ENCODE measurements around the gene PAQR7. TPM values are rescaled to one million over a fixed set of nuclear protein-coding genes. Genes with fewer than 3 reads are reported as not detected.

Gene PAQR7
- total RNA-seq, 3 donors from 2014 or later (not counting 1 experiment from before 2014, with no cell fraction given), result 2.9 to 3.6 (median 3.0) TPM

- H3K36me3 ChIP-seq (ENCODE audit: control insufficient read depth, insufficient read depth, low read length), result no peaks in the 10 kb centered on the region
- H3K27ac ChIP-seq (ENCODE audit: low read length), result no peak overlapping the region
- H3K9me3 Mint-ChIP-seq, result no peaks in the 10 kb centered on the region
- H3K27me3 ChIP-seq (ENCODE audit: control insufficient read depth, insufficient read depth, low read length), result no peaks in the 10 kb centered on the region
- H3K4me3 ChIP-seq (ENCODE audit: low read length), result no peak overlapping the region
- 59% methylated on average over 4 of the region's 5 CpGs for WGBS (ENCODE audit: insufficient coverage)
- no peaks in the 10 kb centered on the region for H3K9me3 ChIP-seq (ENCODE audit: control insufficient read depth, insufficient read depth, low read length)
- DNase-seq, result no peak
- intact Hi-C loops (cut with micrococcal nuclease), result no loop called here
- H3K27me3 Mint-ChIP-seq (ENCODE audit: low read depth in 2 of 2), result no peaks in the 10 kb centered on the region
- TF ChIP-seq, protein P1, sequence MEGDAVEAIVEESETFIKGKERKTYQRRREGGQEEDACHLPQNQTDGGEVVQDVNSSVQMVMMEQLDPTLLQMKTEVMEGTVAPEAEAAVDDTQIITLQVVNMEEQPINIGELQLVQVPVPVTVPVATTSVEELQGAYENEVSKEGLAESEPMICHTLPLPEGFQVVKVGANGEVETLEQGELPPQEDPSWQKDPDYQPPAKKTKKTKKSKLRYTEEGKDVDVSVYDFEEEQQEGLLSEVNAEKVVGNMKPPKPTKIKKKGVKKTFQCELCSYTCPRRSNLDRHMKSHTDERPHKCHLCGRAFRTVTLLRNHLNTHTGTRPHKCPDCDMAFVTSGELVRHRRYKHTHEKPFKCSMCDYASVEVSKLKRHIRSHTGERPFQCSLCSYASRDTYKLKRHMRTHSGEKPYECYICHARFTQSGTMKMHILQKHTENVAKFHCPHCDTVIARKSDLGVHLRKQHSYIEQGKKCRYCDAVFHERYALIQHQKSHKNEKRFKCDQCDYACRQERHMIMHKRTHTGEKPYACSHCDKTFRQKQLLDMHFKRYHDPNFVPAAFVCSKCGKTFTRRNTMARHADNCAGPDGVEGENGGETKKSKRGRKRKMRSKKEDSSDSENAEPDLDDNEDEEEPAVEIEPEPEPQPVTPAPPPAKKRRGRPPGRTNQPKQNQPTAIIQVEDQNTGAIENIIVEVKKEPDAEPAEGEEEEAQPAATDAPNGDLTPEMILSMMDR (IDR thresholded peaks at IDR 0.05), result no peak
- H3K27ac Mint-ChIP-seq, result no peak overlapping the region
- peaks cover 0 to 10% of the 10 kb centered on the region in 2 donors for H3K4me1 Mint-ChIP-seq
- no peak for ATAC-seq
- no peaks in the 10 kb centered on the region for H3K36me3 Mint-ChIP-seq
- H3K4me3 Mint-ChIP-seq, result no peak overlapping the region
- peaks cover 17% of the 10 kb centered on the region for H3K4me1 ChIP-seq (ENCODE audit: control insufficient read depth, insufficient read depth, low read length)
Measured at GRCh38 chr1:25871086-25871703, 4.3 kb downstream of the PAQR7 start.

DNA sequence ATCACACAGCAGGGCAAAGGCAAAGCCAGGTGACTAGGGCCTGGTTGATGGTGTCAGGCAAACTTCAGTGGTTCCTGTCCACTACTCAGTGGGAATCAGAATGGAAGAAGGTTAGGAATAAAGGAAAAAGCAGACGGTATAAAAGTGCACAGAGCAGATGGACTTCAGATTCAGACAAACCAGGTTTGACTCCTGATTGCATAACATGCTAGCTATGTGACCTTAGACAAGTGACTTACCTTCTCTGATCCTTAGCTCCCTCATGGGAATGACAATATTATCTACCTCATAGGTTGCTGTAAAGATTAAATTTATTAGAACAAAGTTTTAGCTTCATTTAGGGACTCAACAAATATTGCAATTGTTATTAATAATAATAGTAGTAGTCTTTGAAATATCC lies 4.9 kb downstream of the PAQR7 start:
- Mint-ChIP-seq H3K4me1 (peaks cover 0 to 6% of the 10 kb centered on the region in 2 donors), H3K27me3 (ENCODE audit: low read depth in 2 of 2) (no peaks in the 10 kb centered on the region), H3K36me3 (no peaks in the 10 kb centered on the region), H3K4me3 (no peak overlapping the region), H3K9me3 (no peaks in the 10 kb centered on the region), H3K27ac (no peak overlapping the region)
- intact Hi-C loops (cut with micrococcal nuclease), result no loop called here
- H3K36me3 ChIP-seq (ENCODE audit: control insufficient read depth, insufficient read depth, low read length), result no peaks in the 10 kb centered on the region
- ATAC-seq (no peak), DNase-seq (no peak)
- H3K9me3 ChIP-seq (ENCODE audit: control insufficient read depth, insufficient read depth, low read length), result no peaks in the 10 kb centered on the region
- WGBS (ENCODE audit: insufficient coverage), result 92% methylated on average over 1 of the region's 1 CpG
- TF ChIP-seq, protein P1 (IDR thresholded peaks at IDR 0.05), result no peak
- H3K4me1 ChIP-seq (ENCODE audit: control insufficient read depth, insufficient read depth, low read length), result peaks cover 11% of the 10 kb centered on the region
- H3K27ac ChIP-seq (ENCODE audit: low read length), result no peak overlapping the region
- no peaks in the 10 kb centered on the region for H3K27me3 ChIP-seq (ENCODE audit: control insufficient read depth, insufficient read depth, low read length)
- no peak overlapping the region for H3K4me3 ChIP-seq (ENCODE audit: low read length)

DNA sequence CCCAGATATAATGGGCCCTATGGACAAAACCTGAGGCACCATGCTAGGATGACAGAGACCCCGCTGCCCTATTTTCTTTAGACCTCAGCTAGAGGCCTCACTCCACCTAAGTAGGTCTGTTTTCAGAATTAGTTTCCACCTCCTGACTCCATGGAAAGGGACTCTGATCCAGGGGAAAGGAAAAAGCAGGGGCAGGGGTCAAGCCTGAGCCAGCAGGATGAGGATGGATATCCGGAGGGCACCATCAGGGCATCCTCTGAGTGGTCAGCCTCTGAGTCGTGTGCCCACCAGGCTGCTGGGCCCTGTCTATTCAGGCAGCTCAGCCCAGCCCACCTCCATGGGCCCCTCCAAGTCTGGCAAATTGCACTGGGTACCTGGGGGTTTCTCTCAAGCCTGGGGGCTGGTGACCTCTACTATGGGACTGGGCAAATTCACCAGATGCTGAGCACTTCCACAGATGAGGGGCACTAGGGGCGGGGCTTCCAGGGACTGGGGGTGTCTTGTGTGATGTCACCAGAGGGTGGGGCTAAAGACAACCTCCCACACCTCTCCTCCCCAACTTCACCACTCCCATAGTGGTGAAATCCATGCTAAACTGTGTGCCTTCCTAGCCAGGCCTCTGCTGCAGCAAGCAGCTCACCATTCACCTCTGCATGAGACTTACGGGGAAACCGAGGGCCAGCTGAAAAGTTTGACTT lies 5.5 kb downstream of the PAQR7 start:
- Histone ChIP-seq H3K27me3 (ENCODE audit: control insufficient read depth, insufficient read depth, low read length) (no peaks in the 10 kb centered on the region), H3K4me1 (ENCODE audit: control insufficient read depth, insufficient read depth, low read length) (peaks cover 9% of the 10 kb centered on the region), H3K36me3 (ENCODE audit: control insufficient read depth, insufficient read depth, low read length) (no peaks in the 10 kb centered on the region), H3K27ac (ENCODE audit: low read length) (no peak overlapping the region), H3K4me3 (ENCODE audit: low read length) (no peak overlapping the region), H3K9me3 (ENCODE audit: control insufficient read depth, insufficient read depth, low read length) (no peaks in the 10 kb centered on the region)
- WGBS (ENCODE audit: insufficient coverage), result 76% methylated on average over 5 of the region's 6 CpGs
- intact Hi-C loops (cut with micrococcal nuclease), result no loop called here
- DNase-seq (no peak), ATAC-seq (no peak)
- TF ChIP-seq, protein P1 (IDR thresholded peaks at IDR 0.05), result no peak
- no peaks in the 10 kb centered on the region for H3K9me3 Mint-ChIP-seq
- no peak overlapping the region for H3K27ac Mint-ChIP-seq
- H3K27me3 Mint-ChIP-seq (ENCODE audit: low read depth in 2 of 2), result no peaks in the 10 kb centered on the region
- H3K4me1 Mint-ChIP-seq, result peaks cover 0 to 4% of the 10 kb centered on the region in 2 donors
- no peak overlapping the region for H3K4me3 Mint-ChIP-seq
- no peaks in the 10 kb centered on the region for H3K36me3 Mint-ChIP-seq
